Gastroesophageal sphincter (tissue), 3 donors: ENCODE data around the gene BLVRA.

Experiments
- CTCF ChIP-seq, 4 experiments: fragments of 200-600 bp in 2 of 4; fragments of 450-650 bp in 2 of 4; sonication (generic) in 1 of 4; IDR thresholded peaks; one replicate each; pipeline ENCODE4 v1.5.1; 2017 to 2019; ENCODE audit warnings: antibody characterized with exemption in 4 of 4, mild to moderate bottlenecking in 2 of 4, moderate library complexity in 2 of 4
- EP300 ChIP-seq: sonication (generic); formaldehyde crosslinking; IDR thresholded peaks from one replicate; pipeline ENCODE4 v1.6.1; 2017; ENCODE audit warnings: antibody characterized with exemption, mild to moderate bottlenecking

GRCh38 chr7:43758822-43759683 lies 573 bp downstream of the BLVRA start:
- TF ChIP-seq CTCF (IDR thresholded peaks at IDR 0.05): no peak
- no peak for TF ChIP-seq EP300
